Measurements from ENCODE around the gene ST7.
"Not testable (repeated sequence)": the region's sequence is repeated elsewhere in the genome, so short reads cannot be mapped to it uniquely, and the experiment has no call there.

Gene ST7

GRCh38 chr7:116970238-116970910, 17.1 kb downstream of the ST7 start:
- H3K4me2 ChIP-seq = peak overlapping the region in 4 of 11 experiments; percentile 13 to 46 (median 17); a peak in 6 of 22 replicates
- peaks cover 0 to 21% (median 3%) of the 10 kb centered on the region in 10 experiments; a peak in 9 of 20 replicates for H3K4me1 ChIP-seq
- no peak overlapping the region for H3K27ac ChIP-seq
- H3K36me3 ChIP-seq = peaks cover 0 to 5% (median 0%) of the 10 kb centered on the region in 11 experiments; a peak in 1 of 22 replicates
- TF ChIP-seq Cebpa-rat (IDR thresholded peaks at IDR 0.05) = no peak
- no peak overlapping the region for H3K9ac ChIP-seq
- H3K4me3 ChIP-seq = no peak overlapping the region
- H3K27me3 ChIP-seq = no peaks in the 10 kb centered on the region
- peaks cover 0 to 16% (median 0%) of the 10 kb centered on the region in 11 experiments; a peak in 3 of 22 replicates for H4K20me1 ChIP-seq
- peaks cover 0 to 13% (median 7%) of the 10 kb centered on the region in 11 experiments; a peak in 13 of 22 replicates for H3K9me3 ChIP-seq (replicated peaks in 1 of 11)

DNA sequence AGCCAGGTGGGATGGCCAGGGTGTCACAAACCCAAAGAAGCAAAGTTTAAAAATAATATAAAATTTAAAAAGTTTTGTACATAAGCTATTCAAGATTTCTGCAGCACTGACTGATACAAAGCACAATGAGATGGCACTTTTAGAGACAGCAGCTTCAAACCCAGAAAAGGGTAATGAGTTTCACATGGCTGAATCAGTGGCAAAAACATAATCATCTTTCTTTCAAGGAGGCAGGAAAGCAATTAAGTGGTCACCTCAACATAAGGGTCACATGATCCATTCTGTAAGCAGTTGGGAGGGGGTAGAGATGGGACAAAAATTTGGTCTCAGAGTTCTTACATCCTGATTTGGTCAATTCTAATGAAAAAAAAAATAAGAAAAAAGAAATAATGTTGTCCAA, 17.9 kb downstream of the ST7 start:
- H3K27me3 ChIP-seq, H3K9ac ChIP-seq, H3K36me3 ChIP-seq, H3K4me3 ChIP-seq, H3K27ac ChIP-seq: not testable (repeated sequence)
- Histone ChIP-seq H3K4me2 (peak overlapping the region in 1 of 11 experiments; percentile 13; a peak in 1 of 22 replicates), H3K4me1 (peaks cover 0 to 21% (median 3%) of the 10 kb centered on the region in 10 experiments; a peak in 9 of 20 replicates), H4K20me1 (peaks cover 0 to 16% (median 0%) of the 10 kb centered on the region in 11 experiments; a peak in 3 of 22 replicates), H3K9me3 (replicated peaks in 1 of 11) (peaks cover 0 to 14% (median 8%) of the 10 kb centered on the region in 11 experiments; a peak in 13 of 22 replicates)

DNA sequence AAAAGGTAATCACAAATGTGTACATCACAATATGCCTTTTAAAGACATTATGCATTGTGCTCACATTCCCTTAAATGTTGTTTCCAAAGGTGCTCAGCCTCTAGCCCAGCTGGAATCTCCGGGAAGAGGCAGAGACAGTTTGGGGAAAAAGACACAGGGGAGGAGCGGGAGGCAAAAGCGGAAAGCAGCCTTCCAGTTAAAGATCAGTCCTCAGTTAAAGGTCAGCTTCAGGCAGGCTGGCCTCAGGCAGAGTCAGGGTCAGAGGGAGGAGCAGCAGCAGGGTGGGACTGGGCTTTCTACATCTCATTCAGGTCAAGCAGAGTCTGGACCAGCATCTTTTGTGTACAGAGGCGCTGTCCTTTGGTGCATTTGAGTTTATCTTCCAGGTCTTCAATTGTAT, 18.6 kb downstream of the ST7 start:
- no peak overlapping the region for H3K9ac ChIP-seq
- H3K4me3 ChIP-seq = no peak overlapping the region
- H3K4me2 ChIP-seq = no peak overlapping the region
- no peak overlapping the region for H3K27ac ChIP-seq
- H3K4me1 ChIP-seq = peaks cover 0 to 21% (median 3%) of the 10 kb centered on the region in 10 experiments; a peak in 9 of 20 replicates
- H3K36me3 ChIP-seq = peaks cover 0 to 6% (median 0%) of the 10 kb centered on the region in 11 experiments; a peak in 1 of 22 replicates
- peaks cover 0 to 14% (median 8%) of the 10 kb centered on the region in 11 experiments; a peak in 13 of 22 replicates for H3K9me3 ChIP-seq (replicated peaks in 1 of 11)
- H4K20me1 ChIP-seq = peaks cover 0 to 16% (median 0%) of the 10 kb centered on the region in 11 experiments; a peak in 3 of 22 replicates
- no peak for TF ChIP-seq Cebpa-rat (IDR thresholded peaks at IDR 0.05)
- H3K27me3 ChIP-seq = no peaks in the 10 kb centered on the region

- H3K9ac ChIP-seq, H3K27ac ChIP-seq, H3K4me2 ChIP-seq, H3K4me3 ChIP-seq, H3K27me3 ChIP-seq, H3K36me3 ChIP-seq: not testable (repeated sequence)
- Histone ChIP-seq H3K9me3 (replicated peaks in 1 of 11) (peaks cover 0 to 14% (median 8%) of the 10 kb centered on the region in 11 experiments; a peak in 13 of 22 replicates), H4K20me1 (peaks cover 0 to 16% (median 0%) of the 10 kb centered on the region in 11 experiments; a peak in 3 of 22 replicates), H3K4me1 (peaks cover 0 to 13% (median 3%) of the 10 kb centered on the region in 10 experiments; a peak in 9 of 20 replicates)
Observed at GRCh38 chr7:116975024-116975423, 21.7 kb downstream of the ST7 start.

DNA sequence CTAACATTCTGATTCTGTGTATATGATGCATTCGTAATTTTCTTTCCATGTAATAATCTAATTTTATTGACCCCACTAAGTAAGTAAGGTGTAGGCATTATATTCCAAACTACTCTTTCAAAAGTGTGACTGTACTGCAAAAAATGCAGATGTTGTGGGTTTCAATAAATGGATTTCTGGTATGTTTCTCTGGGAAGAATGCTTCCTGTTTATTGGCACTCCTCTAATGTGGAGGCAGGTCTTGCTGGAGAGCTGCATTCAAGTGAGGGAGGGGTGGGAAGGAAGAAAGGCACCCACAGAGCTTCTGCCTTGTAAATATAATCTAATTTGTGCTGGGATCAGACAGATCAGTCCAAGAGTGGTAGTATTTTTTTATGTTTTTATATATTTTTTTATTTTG, 23.9 kb downstream of the ST7 start:
- H3K4me1 ChIP-seq = no peaks in the 10 kb centered on the region
- H3K4me3 ChIP-seq = no peak overlapping the region
- H3K27me3 ChIP-seq = no peaks in the 10 kb centered on the region
- no peak overlapping the region for H3K4me2 ChIP-seq
- peaks cover 0 to 14% (median 8%) of the 10 kb centered on the region in 11 experiments; a peak in 13 of 22 replicates for H3K9me3 ChIP-seq (replicated peaks in 1 of 11)
- H4K20me1 ChIP-seq = peaks cover 0 to 14% (median 0%) of the 10 kb centered on the region in 11 experiments; a peak in 3 of 22 replicates
- H3K36me3 ChIP-seq = peaks cover 0 to 6% (median 0%) of the 10 kb centered on the region in 11 experiments; a peak in 1 of 22 replicates
- no peak overlapping the region for H3K9ac ChIP-seq
- no peak overlapping the region for H3K27ac ChIP-seq
- TF ChIP-seq Cebpa-rat (IDR thresholded peaks at IDR 0.05) = no peak

DNA sequence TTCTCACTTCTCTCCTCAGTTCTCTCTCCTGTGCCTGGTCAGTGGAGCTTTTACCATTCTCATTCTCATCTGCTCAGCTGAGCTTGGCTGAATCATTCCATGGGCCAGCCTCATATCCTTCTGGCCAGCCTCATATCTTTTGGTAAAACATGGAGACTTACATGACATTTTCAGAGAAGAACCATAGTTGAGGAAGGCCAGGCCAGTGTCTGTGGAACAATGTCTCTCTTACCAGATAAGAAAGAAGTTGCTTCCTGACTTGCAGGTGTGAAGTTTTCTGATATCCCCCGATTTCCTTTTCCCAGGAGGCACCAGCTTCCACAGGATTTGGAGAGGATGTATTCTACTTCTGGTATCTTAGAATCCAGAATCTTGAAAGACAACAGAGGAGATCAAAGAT, 24.7 kb downstream of the ST7 start:
- no peak for TF ChIP-seq Cebpa-rat (IDR thresholded peaks at IDR 0.05)
- no peak overlapping the region for H3K27ac ChIP-seq
- H3K4me3 ChIP-seq = no peak overlapping the region
- peaks cover 0 to 9% (median 0%) of the 10 kb centered on the region in 11 experiments; a peak in 1 of 22 replicates for H4K20me1 ChIP-seq
- H3K9ac ChIP-seq = no peak overlapping the region
- no peaks in the 10 kb centered on the region for H3K4me1 ChIP-seq
- no peaks in the 10 kb centered on the region for H3K27me3 ChIP-seq
- no peak overlapping the region for H3K4me2 ChIP-seq
- H3K36me3 ChIP-seq = peaks cover 0 to 6% (median 0%) of the 10 kb centered on the region in 11 experiments; a peak in 1 of 22 replicates
- H3K9me3 ChIP-seq (replicated peaks in 1 of 11) = peaks cover 0 to 14% (median 8%) of the 10 kb centered on the region in 11 experiments; a peak in 13 of 22 replicates

- H3K36me3 ChIP-seq = peaks cover 0 to 6% (median 0%) of the 10 kb centered on the region in 11 experiments; a peak in 1 of 22 replicates
- H3K9ac ChIP-seq = no peak overlapping the region
- H3K27ac ChIP-seq = no peak overlapping the region
- TF ChIP-seq Cebpa-rat (IDR thresholded peaks at IDR 0.05) = no peak
- peaks cover 0 to 13% (median 0%) of the 10 kb centered on the region in 11 experiments; a peak in 2 of 22 replicates for H4K20me1 ChIP-seq
- H3K9me3 ChIP-seq (replicated peaks in 1 of 11) = peaks cover 0 to 11% (median 8%) of the 10 kb centered on the region in 11 experiments; a peak in 13 of 22 replicates
- no peaks in the 10 kb centered on the region for H3K4me1 ChIP-seq
- no peak overlapping the region for H3K4me2 ChIP-seq
- no peak overlapping the region for H3K4me3 ChIP-seq
- H3K27me3 ChIP-seq = no peaks in the 10 kb centered on the region
Observed at GRCh38 chr7:116979430-116979829, 26.1 kb downstream of the ST7 start.

- no peak overlapping the region for H3K4me3 ChIP-seq
- TF ChIP-seq Cebpa-rat (IDR thresholded peaks at IDR 0.05) = no peak
- H3K27ac ChIP-seq = no peak overlapping the region
- peaks cover 0 to 1% (median 0%) of the 10 kb centered on the region in 11 experiments; a peak in 1 of 22 replicates for H3K36me3 ChIP-seq
- no peaks in the 10 kb centered on the region for H3K4me1 ChIP-seq
- no peaks in the 10 kb centered on the region for H3K27me3 ChIP-seq
- peaks cover 0 to 1% (median under 1%) of the 10 kb centered on the region in 11 experiments; a peak in 8 of 22 replicates for H3K9me3 ChIP-seq (replicated peaks in 1 of 11)
- no peak overlapping the region for H3K4me2 ChIP-seq
- peaks cover 0 to 13% (median 0%) of the 10 kb centered on the region in 11 experiments; a peak in 3 of 22 replicates for H4K20me1 ChIP-seq
- H3K9ac ChIP-seq = no peak overlapping the region
Observed at GRCh38 chr7:116980354-116980753, 27.1 kb downstream of the ST7 start.

DNA sequence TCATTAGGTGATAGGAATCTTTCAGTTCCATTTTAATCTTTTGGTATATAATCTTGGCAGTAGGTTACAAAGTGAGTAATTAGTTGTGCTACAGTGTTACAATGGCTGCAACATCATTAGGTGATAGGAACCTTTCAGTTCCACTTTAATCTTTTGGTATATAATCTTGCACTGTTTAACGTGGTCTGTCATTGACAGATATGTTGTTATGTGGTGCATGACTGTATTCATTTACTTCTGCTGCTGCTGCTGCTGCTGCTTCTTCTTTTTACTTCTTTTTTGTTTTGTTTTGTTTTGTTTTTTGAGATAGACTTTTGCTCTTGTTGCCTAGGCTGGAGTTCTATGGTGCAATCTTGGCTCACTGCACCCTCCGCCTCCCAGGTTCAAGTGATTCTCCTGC, 28.6 kb downstream of the ST7 start:
- H3K4me1 ChIP-seq = peaks cover 0 to 1% (median 0%) of the 10 kb centered on the region in 10 experiments; a peak in 1 of 20 replicates
- no peak overlapping the region for H3K9ac ChIP-seq
- no peak for TF ChIP-seq Cebpa-rat (IDR thresholded peaks at IDR 0.05)
- no peaks in the 10 kb centered on the region for H3K9me3 ChIP-seq (replicated peaks in 1 of 11)
- H4K20me1 ChIP-seq = peaks cover 0 to 22% (median 0%) of the 10 kb centered on the region in 11 experiments; a peak in 4 of 22 replicates
- no peak overlapping the region for H3K27ac ChIP-seq
- H3K4me2 ChIP-seq = no peak overlapping the region
- H3K27me3 ChIP-seq = no peaks in the 10 kb centered on the region
- no peak overlapping the region for H3K4me3 ChIP-seq
- no peaks in the 10 kb centered on the region for H3K36me3 ChIP-seq
